Endothelial cell of umbilical vein (primary cell): Measurements from ENCODE around the gene TMEM120B. TPM values are rescaled to one million over a fixed set of nuclear protein-coding genes. Genes with fewer than 3 reads are reported as not detected.

Experiments
- BruUV-seq: library from RNA; stranded (reverse); fragments of 400-500 nt; replicated peaks from 2 replicates; lab custom pipeline; 2021; lab: Mats Ljungman, UMichigan
- CTCF ChIA-PET: fragments of 300-600, 350-600 bp; sonication (Branson Sonifier 250); formaldehyde crosslinking; loops from one replicate; lab custom pipeline; 2021; ENCODE audit warnings: antibody characterized with exemption, inconsistent platforms; lab: Charles Lee
- POLR2A ChIA-PET: fragments of 300-600, 350-600 bp; sonication (Branson Sonifier 250); formaldehyde crosslinking; loops from one replicate; lab custom pipeline; 2021; ENCODE audit warnings: antibody characterized with exemption, inconsistent platforms; lab: Charles Lee
- DNase-seq: peaks from one replicate; pipeline ENCODE4 v3.0.0-alpha.2; 2011; ENCODE audit warnings: low read depth, low spot score
- FAIRE-seq: peaks from 2 replicates; lab custom pipeline; 2011; peaks lifted over from hg19 to GRCh38; lab: Jason Lieb, UNC
- H2AFZ ChIP-seq: 2 replicates; pipeline ENCODE4 v1.6.0; 2012; ENCODE audit warnings: low read depth, low read length, control low read depth, inconsistent platforms
- H3K27ac ChIP-seq: 2 replicates; pipeline ENCODE4 v1.5.1; 2011; ENCODE audit warnings: low read depth, mild to moderate bottlenecking, control low read depth, low read length, moderate library complexity; ENCODE audit not compliant: insufficient read depth
- H3K27me3 ChIP-seq, 2 experiments: 2 replicates each; pipeline versions ENCODE4 v1.6.0 to v1.6.1; 2011; ENCODE audit warnings: low read length in 2 of 2, mixed read lengths in 1 of 2; ENCODE audit not compliant: control insufficient read depth in 2 of 2, insufficient read depth in 2 of 2
- H3K36me3 ChIP-seq, 2 experiments: 2 replicates in 1 of 2; 3 replicates in 1 of 2; pipeline ENCODE4 v1.5.1; 2011; ENCODE audit warnings: low read length in 2 of 2, mild to moderate bottlenecking in 1 of 2, moderate library complexity in 1 of 2; ENCODE audit not compliant: control insufficient read depth in 2 of 2, insufficient read depth in 2 of 2; ENCODE audit errors: extremely low read depth in 1 of 2
- H3K4me1 ChIP-seq: 3 replicates; pipeline ENCODE4 v1.5.1; 2011; ENCODE audit warnings: mild to moderate bottlenecking, low read length; ENCODE audit not compliant: control insufficient read depth, insufficient read depth; ENCODE audit errors: extremely low read depth
- H3K4me2 ChIP-seq: 2 replicates; pipeline ENCODE4 v1.6.1; 2011; ENCODE audit warnings: low read length, control low read depth, mixed read lengths; ENCODE audit not compliant: insufficient read depth
- H3K4me3 ChIP-seq, 3 experiments: fragments of 200-600 bp in 1 of 3; sonication (generic), shearing (Covaris generic) in 1 of 3; replicated peaks in 1 of 3; 2 replicates each; pipeline ENCODE4 v1.5.1; 2011 to 2016; ENCODE audit warnings: control low read depth in 3 of 3, low read length in 3 of 3, mild to moderate bottlenecking in 2 of 3, inconsistent platforms in 1 of 3, low read depth in 1 of 3, moderate library complexity in 1 of 3; ENCODE audit not compliant: insufficient read depth in 1 of 3
- H3K79me2 ChIP-seq: 2 replicates; pipeline ENCODE4 v1.6.0; 2012; ENCODE audit warnings: low read length, inconsistent platforms; ENCODE audit not compliant: control insufficient read depth, insufficient read depth
- H3K9ac ChIP-seq: replicated peaks from 2 replicates; pipeline ENCODE3; 2011; ENCODE audit warnings: low read length, control low read depth; ENCODE audit not compliant: insufficient read depth; ENCODE audit errors: extremely low read depth
- H3K9me1 ChIP-seq: replicated peaks from 3 replicates; pipeline ENCODE4 v1.6.0; 2011; ENCODE audit warnings: mild to moderate bottlenecking, low read length; ENCODE audit not compliant: control insufficient read depth, insufficient read depth; ENCODE audit errors: extremely low read depth
- H3K9me3 ChIP-seq: replicated peaks from 2 replicates; pipeline ENCODE4 v1.5.1; 2012; ENCODE audit warnings: low read length, inconsistent platforms; ENCODE audit not compliant: control insufficient read depth, insufficient read depth
- H4K20me1 ChIP-seq: replicated peaks from 2 replicates; pipeline ENCODE3; 2011; ENCODE audit warnings: mild to moderate bottlenecking, low read length; ENCODE audit not compliant: control insufficient read depth, insufficient read depth; ENCODE audit errors: extremely low read depth
- FOS ChIP-seq: IDR thresholded peaks from 2 replicates; pipeline ENCODE4 v1.6.1; 2011; ENCODE audit warnings: mild to moderate bottlenecking, low read length, moderate library complexity, borderline replicate concordance; ENCODE audit not compliant: insufficient read depth
- MYC ChIP-seq: IDR thresholded peaks from one replicate; pipeline ENCODE4 v1.6.1; 2011; ENCODE audit warnings: mild to moderate bottlenecking, low read depth, low read length
- POLR2AphosphoS5 ChIP-seq: IDR thresholded peaks from 2 replicates; pipeline ENCODE4 v1.6.1; 2012; ENCODE audit warnings: low read depth, mild to moderate bottlenecking, control low read depth, low read length, moderate library complexity; ENCODE audit not compliant: insufficient read depth
- dilution Hi-C: fragments of 300-500 bp; cut with MboI; formaldehyde crosslinking; loops from one replicate; pipeline ENCODE4 v1.15.0; 2019; ENCODE audit warnings: low sequenced_read_pairs; ENCODE audit not compliant: extremely low pct_ligation_motif_present
- intact Hi-C: fragments of 100-400 bp; cut with micrococcal nuclease; formaldehyde crosslinking; loops from one replicate; pipeline ENCODE4 v1.10.0; 2022
- polyA plus RNA-seq, 4 experiments: library from polyadenylated mRNA; depleted of rRNA in 3 of 4; stranded (reverse) in 3 of 4; unstranded in 1 of 4; fragments of >200 nt; gene quantifications; 2 replicates each; pipeline versions ENCODE4 v1.2.1 to v1.2.3, GENCODE V29; 2011 to 2012; ENCODE audit warnings: missing spikeins in 1 of 4
- total RNA-seq: library from RNA; stranded (reverse); gene quantifications from 2 replicates; pipeline ENCODE4 v1.2.3, GENCODE V29; 2021

The TMEM120B gene
- total and polyA plus RNA-seq, 2 donors (not counting 3 experiments of a cell fraction or from before 2014, with no cell fraction given): 10.4 to 12.8 TPM

GRCh38 chr12:121791671-121792551 lies 79.4 kb downstream of the TMEM120B start:
- intact Hi-C loops (loop anchor here (5.0 kb wide), 2 partner anchors 45 to 210 kb away; partner anchors contain the start of gene KDM2B), dilution Hi-C loops (no loop called here)
- H3K9me1 ChIP-seq: no peaks in the 10 kb centered on the region
- BruUV-seq: no TSS peak
- TF ChIP-seq MYC: no peak
- no peak for TF ChIP-seq POLR2AphosphoS5
- no peak for TF ChIP-seq FOS
- peaks cover 2 to 9% of the 10 kb centered on the region in 2 experiments for H3K36me3 ChIP-seq
- H3K79me2 ChIP-seq: peaks cover 7% of the 10 kb centered on the region
- POLR2A ChIA-PET: no interaction called here
- H3K9ac ChIP-seq: no peak overlapping the region
- H4K20me1 ChIP-seq: no peaks in the 10 kb centered on the region
- H3K4me2 ChIP-seq: no peak overlapping the region
- H3K4me3 ChIP-seq: no peak overlapping the region
- no peaks in the 10 kb centered on the region for H3K9me3 ChIP-seq
- peaks cover 28% of the 10 kb centered on the region for H3K4me1 ChIP-seq
- DNase-seq (no peak), FAIRE-seq (no peak)
- no peak overlapping the region for H3K27ac ChIP-seq
- no peaks in the 10 kb centered on the region for H3K27me3 ChIP-seq
- H2AFZ ChIP-seq: no peak overlapping the region
- CTCF ChIA-PET: interaction anchor here (0.5 to 12.7 kb wide), 7 partner anchors 11 to 240 kb away, joined by 3 to 774 read pairs (median 7); partner anchors contain the start of gene SETD1B
